ENCODE results near the gene PLCH1. TPM values are rescaled to one million over a fixed set of nuclear protein-coding genes. Genes with fewer than 3 reads are reported as not detected.

The PLCH1 gene
- total and polyA plus RNA-seq, 9 donors, result 0.04 to 6.3 (median 0.79) TPM

GRCh38 chr3:155368786-155369185, 376.1 kb downstream of the PLCH1 start:
- no peak overlapping the region for H3K27ac ChIP-seq
- no peak overlapping the region for H3K4me3 ChIP-seq
- TF ChIP-seq EP300 (IDR thresholded peaks at IDR 0.05) (no peak), CTCF (IDR thresholded peaks at IDR 0.05) (no peak), POLR2A (IDR thresholded peaks at IDR 0.05) (no peak)
- peaks cover 0 to 4% of the 10 kb centered on the region in 2 donors for H3K9me3 ChIP-seq
- H3K27me3 ChIP-seq, result no peaks in the 10 kb centered on the region
- intact Hi-C loops (cut with DNase I), result no loop called here
- no peaks in the 10 kb centered on the region for H3K36me3 ChIP-seq
- DNase-seq, result no peak
- H3K4me1 ChIP-seq (ENCODE audit: insufficient read depth), result no peaks in the 10 kb centered on the region

- Histone ChIP-seq H3K4me3 (no peak overlapping the region), H3K27me3 (no peaks in the 10 kb centered on the region), H3K9me3 (peaks cover 0 to 4% of the 10 kb centered on the region in 2 donors), H3K27ac (no peak overlapping the region), H3K36me3 (no peaks in the 10 kb centered on the region), H3K4me1 (ENCODE audit: insufficient read depth) (no peaks in the 10 kb centered on the region)
- intact Hi-C loops (cut with DNase I), result no loop called here
- TF ChIP-seq CTCF (IDR thresholded peaks at IDR 0.05) (no peak), POLR2A (IDR thresholded peaks at IDR 0.05) (no peak), EP300 (IDR thresholded peaks at IDR 0.05) (no peak)
- no peak for DNase-seq
Measured at GRCh38 chr3:155367506-155367905, 377.4 kb downstream of the PLCH1 start.

- intact Hi-C loops (cut with DNase I), result no loop called here
- Histone ChIP-seq H3K4me1 (ENCODE audit: insufficient read depth) (no peaks in the 10 kb centered on the region), H3K27me3 (no peaks in the 10 kb centered on the region), H3K9me3 (peaks cover 0 to 4% of the 10 kb centered on the region in 2 donors), H3K27ac (no peak overlapping the region), H3K4me3 (no peak overlapping the region), H3K36me3 (no peaks in the 10 kb centered on the region)
- no peak for DNase-seq
- TF ChIP-seq EP300 (IDR thresholded peaks at IDR 0.05) (no peak), POLR2A (IDR thresholded peaks at IDR 0.05) (no peak), CTCF (IDR thresholded peaks at IDR 0.05) (no peak)
- 97 to 100% (median 100%) methylated on average over 1 of the region's 1 CpG for WGBS, 3 donors
Measured at GRCh38 chr3:155365178-155365783, 379.6 kb downstream of the PLCH1 start.

GRCh38 chr3:155364492-155364891, 380.4 kb downstream of the PLCH1 start:
- Histone ChIP-seq H3K36me3 (no peaks in the 10 kb centered on the region), H3K27me3 (no peaks in the 10 kb centered on the region), H3K4me3 (no peak overlapping the region), H3K9me3 (peaks cover 0 to 4% of the 10 kb centered on the region in 2 donors), H3K27ac (no peak overlapping the region), H3K4me1 (ENCODE audit: insufficient read depth) (no peaks in the 10 kb centered on the region)
- no peak for TF ChIP-seq POLR2A (IDR thresholded peaks at IDR 0.05)
- TF ChIP-seq EP300 (IDR thresholded peaks at IDR 0.05), result no peak
- no peak for TF ChIP-seq CTCF (IDR thresholded peaks at IDR 0.05)
- intact Hi-C loops (cut with DNase I), result no loop called here
- WGBS, 3 donors, result 86 to 93% (median 88%) methylated on average over 2 of the region's 2 CpGs
- no peak for DNase-seq

Data from ovary (tissue), 9 donors.